ENCODE measurements around the gene TM2D1.
"Not testable (repeated sequence)": the region's sequence is repeated elsewhere in the genome, so short reads cannot be mapped to it uniquely, and the experiment has no call there.

TM2D1 gene

GRCh38 chr1:61718996-61719663 lies 5.8 kb downstream of the TM2D1 start:
- DNase-seq (ENCODE audit: low read depth in 3 of 3), result not testable (repeated sequence)

- DNase-seq (ENCODE audit: low read depth in 3 of 3), result no peak
Observed at GRCh38 chr1:61711969-61712368, 13.0 kb downstream of the TM2D1 start.

GRCh38 chr1:61711257-61711656 lies 13.7 kb downstream of the TM2D1 start:
- DNase-seq (ENCODE audit: low read depth in 3 of 3), result not testable (repeated sequence)

- no peak for DNase-seq (ENCODE audit: low read depth in 3 of 3)
Observed at GRCh38 chr1:61709908-61710289, 15.0 kb downstream of the TM2D1 start.

GRCh38 chr1:61708953-61709907 lies 15.7 kb downstream of the TM2D1 start:
- no peak for DNase-seq (ENCODE audit: low read depth in 3 of 3)

- no peak for DNase-seq (ENCODE audit: low read depth in 3 of 3)
Observed at GRCh38 chr1:61699911-61700851, 24.8 kb downstream of the TM2D1 start.

- DNase-seq (ENCODE audit: low read depth in 3 of 3), result no peak
Observed at GRCh38 chr1:61692155-61692800, 32.7 kb downstream of the TM2D1 start.

- no peak for DNase-seq (ENCODE audit: low read depth in 3 of 3)
Observed at GRCh38 chr1:61687901-61688300, 37.0 kb downstream of the TM2D1 start.

- no peak for DNase-seq (ENCODE audit: low read depth in 3 of 3)
Observed at GRCh38 chr1:61682891-61683290, 42.0 kb downstream of the TM2D1 start.

- DNase-seq (ENCODE audit: low read depth in 3 of 3), result no peak
Observed at GRCh38 chr1:61680500-61680899, 44.4 kb downstream of the TM2D1 start.

- DNase-seq (ENCODE audit: low read depth in 3 of 3), result not testable (repeated sequence)
Observed at GRCh38 chr1:61676881-61677280, 48.1 kb downstream of the TM2D1 start.

- DNase-seq (ENCODE audit: low read depth in 3 of 3), result no peak
Observed at GRCh38 chr1:61674221-61674620, 50.7 kb downstream of the TM2D1 start.

GRCh38 chr1:61672376-61672775 lies 52.6 kb downstream of the TM2D1 start:
- no peak for DNase-seq (ENCODE audit: low read depth in 3 of 3)

GRCh38 chr1:61670445-61670844 lies 54.5 kb downstream of the TM2D1 start:
- no peak for DNase-seq (ENCODE audit: low read depth in 3 of 3)

GRCh38 chr1:61670016-61670415 lies 54.9 kb downstream of the TM2D1 start:
- no peak for DNase-seq (ENCODE audit: low read depth in 3 of 3)

GRCh38 chr1:61659061-61659460 lies 65.9 kb downstream of the TM2D1 start:
- no peak for DNase-seq (ENCODE audit: low read depth in 3 of 3)

- no peak for DNase-seq (ENCODE audit: low read depth in 3 of 3)
Observed at GRCh38 chr1:61655453-61655852, 69.5 kb downstream of the TM2D1 start.

- DNase-seq (ENCODE audit: low read depth in 3 of 3), result no peak
Observed at GRCh38 chr1:61654067-61654466, 70.9 kb downstream of the TM2D1 start.

- no peak for DNase-seq (ENCODE audit: low read depth in 3 of 3)
Observed at GRCh38 chr1:61648983-61649742, 75.8 kb downstream of the TM2D1 start.

- DNase-seq (ENCODE audit: low read depth in 3 of 3), result no peak
Observed at GRCh38 chr1:61647142-61647541, 77.8 kb downstream of the TM2D1 start.

GRCh38 chr1:61645476-61645875 lies 79.5 kb downstream of the TM2D1 start:
- DNase-seq (ENCODE audit: low read depth in 3 of 3), result no peak

All from stimulated activated CD4-positive, alpha-beta T cell treated with anti-CD3 and anti-CD28 coated beads, TNF-alpha, amount 100 ng/mL, for 4 hours (primary cell).